SU-DHL-6 (cell line): ENCODE measurements around the gene GRAMD1A.

ENCODE experiments used
- H2AFZ ChIP-seq: fragments of 200-600 bp; sonication (generic); 2 replicates; pipeline ENCODE4 v1.6.1; 2014; ENCODE audit warnings: low read depth, mild to moderate bottlenecking, moderate library complexity, mixed read lengths, antibody characterized with exemption, low read length; ENCODE audit not compliant: severe bottlenecking
- H3F3A ChIP-seq: fragments of 200-600 bp; shearing (Covaris generic); 2 replicates; pipeline ENCODE4 v1.6.0; 2016; ENCODE audit warnings: antibody characterized with exemption, mild to moderate bottlenecking; ENCODE audit not compliant: insufficient read depth
- H3K27ac ChIP-seq: fragments of 200-600 bp; sonication (generic); 2 replicates; pipeline ENCODE4 v1.5.1; 2016; ENCODE audit warnings: low read depth, mild to moderate bottlenecking, low read length, moderate library complexity, mixed read lengths
- H3K27me3 ChIP-seq: fragments of 200-600 bp; sonication (generic), shearing (Covaris generic); 2 replicates; pipeline ENCODE4 v1.6.0; 2014; ENCODE audit warnings: mild to moderate bottlenecking, low read length
- H3K36me3 ChIP-seq: fragments of 200-600 bp; sonication (generic); 2 replicates; pipeline ENCODE4 v1.6.1; 2014; ENCODE audit warnings: mild to moderate bottlenecking, low read length, mixed read lengths
- H3K4me2 ChIP-seq: fragments of 300-600, 200-600 bp; shearing (Covaris generic), sonication (generic); 2 replicates; pipeline ENCODE4 v1.6.0; 2014; ENCODE audit warnings: low read length, low read depth, mild to moderate bottlenecking; ENCODE audit not compliant: poor library complexity, severe bottlenecking
- H3K4me3 ChIP-seq: fragments of 200-600 bp; sonication (generic); 2 replicates; pipeline ENCODE4 v1.5.1; 2014; ENCODE audit warnings: antibody characterized with exemption, low read length, mild to moderate bottlenecking, mixed read lengths; ENCODE audit not compliant: insufficient read depth, poor library complexity, severe bottlenecking
- H3K79me2 ChIP-seq: fragments of 200-600 bp; sonication (generic); 2 replicates; pipeline ENCODE4 v1.6.1; 2014; ENCODE audit warnings: mild to moderate bottlenecking, low read length, moderate library complexity; ENCODE audit not compliant: insufficient read depth
- H3K9ac ChIP-seq: fragments of 200-600 bp; sonication (generic); 2 replicates; pipeline ENCODE4 v1.7.0; 2014; ENCODE audit warnings: mild to moderate bottlenecking, low read length
- H3K9me2 ChIP-seq: fragments of 200-600 bp; sonication (generic); replicated peaks from 2 replicates; pipeline ENCODE4 v1.6.1; 2014; ENCODE audit warnings: low read length; ENCODE audit not compliant: insufficient read depth
- H3K9me3 ChIP-seq: fragments of 200-600 bp; sonication (generic); 2 replicates; pipeline ENCODE4 v1.6.1; 2014; ENCODE audit warnings: low read length, mixed read lengths; ENCODE audit not compliant: insufficient read depth
- H4K20me1 ChIP-seq: fragments of 200-600 bp; sonication (generic); 2 replicates; pipeline ENCODE4 v1.6.1; 2014; ENCODE audit warnings: low read depth, mild to moderate bottlenecking, antibody characterized with exemption, low read length, moderate library complexity, mixed read lengths
- EZH2phosphoT487 ChIP-seq: fragments of 200-600 bp; sonication (generic), shearing (Covaris generic); conservative IDR thresholded peaks from 2 replicates; pipeline ENCODE4 v1.6.1; 2018; ENCODE audit warnings: mild to moderate bottlenecking, antibody characterized with exemption, low read length, moderate library complexity, mixed read lengths
- TF ChIP-seq, protein P1 (sequence below): fragments of 200-600 bp; sonication (generic); IDR thresholded peaks from one replicate; pipeline ENCODE4 v1.5.1; 2017; ENCODE audit warnings: antibody characterized with exemption, mild to moderate bottlenecking, low read length, moderate library complexity; ENCODE audit not compliant: insufficient read depth, poor library complexity, severe bottlenecking

GRAMD1A gene

DNA sequence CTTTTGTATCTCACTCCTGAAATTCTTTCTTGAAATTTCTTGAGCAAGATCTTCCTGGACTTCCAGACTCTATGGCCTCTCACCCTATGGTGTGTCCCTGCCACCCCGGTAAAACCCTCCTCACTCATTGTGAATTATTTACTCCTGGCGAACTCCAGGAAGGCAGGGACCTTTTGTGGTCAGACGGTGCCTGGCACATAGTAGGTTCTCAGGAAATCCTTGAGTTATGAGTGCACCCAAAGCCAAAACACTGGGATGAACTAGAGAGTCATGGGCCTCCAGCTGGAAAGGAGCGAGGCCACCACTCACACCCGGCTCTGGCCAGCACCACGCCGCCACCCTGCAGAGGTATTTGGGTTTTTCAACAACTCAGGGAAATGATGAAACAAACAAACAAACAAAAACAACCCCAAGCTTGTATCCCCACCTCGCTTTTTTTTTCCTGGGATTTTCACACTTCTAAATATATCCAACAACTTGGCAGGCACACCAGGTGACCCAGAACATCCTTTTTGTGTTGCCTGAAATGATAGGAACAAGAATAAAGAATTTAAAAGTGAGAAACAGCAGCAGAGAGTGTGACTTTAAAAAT, 52.6 kb downstream of the GRAMD1A start:
- Histone ChIP-seq H3K9me3 (no peaks in the 10 kb centered on the region), H3K9ac (no peak overlapping the region), H3K9me2 (no peaks in the 10 kb centered on the region), H3F3A (no peaks in the 10 kb centered on the region), H3K4me2 (no peak overlapping the region), H3K4me3 (no peak overlapping the region), H3K27me3 (no peaks in the 10 kb centered on the region), H3K27ac (no peak overlapping the region), H2AFZ (no peak overlapping the region), H4K20me1 (no peaks in the 10 kb centered on the region), H3K79me2 (no peaks in the 10 kb centered on the region), H3K36me3 (no peaks in the 10 kb centered on the region)
- TF ChIP-seq, protein P1, sequence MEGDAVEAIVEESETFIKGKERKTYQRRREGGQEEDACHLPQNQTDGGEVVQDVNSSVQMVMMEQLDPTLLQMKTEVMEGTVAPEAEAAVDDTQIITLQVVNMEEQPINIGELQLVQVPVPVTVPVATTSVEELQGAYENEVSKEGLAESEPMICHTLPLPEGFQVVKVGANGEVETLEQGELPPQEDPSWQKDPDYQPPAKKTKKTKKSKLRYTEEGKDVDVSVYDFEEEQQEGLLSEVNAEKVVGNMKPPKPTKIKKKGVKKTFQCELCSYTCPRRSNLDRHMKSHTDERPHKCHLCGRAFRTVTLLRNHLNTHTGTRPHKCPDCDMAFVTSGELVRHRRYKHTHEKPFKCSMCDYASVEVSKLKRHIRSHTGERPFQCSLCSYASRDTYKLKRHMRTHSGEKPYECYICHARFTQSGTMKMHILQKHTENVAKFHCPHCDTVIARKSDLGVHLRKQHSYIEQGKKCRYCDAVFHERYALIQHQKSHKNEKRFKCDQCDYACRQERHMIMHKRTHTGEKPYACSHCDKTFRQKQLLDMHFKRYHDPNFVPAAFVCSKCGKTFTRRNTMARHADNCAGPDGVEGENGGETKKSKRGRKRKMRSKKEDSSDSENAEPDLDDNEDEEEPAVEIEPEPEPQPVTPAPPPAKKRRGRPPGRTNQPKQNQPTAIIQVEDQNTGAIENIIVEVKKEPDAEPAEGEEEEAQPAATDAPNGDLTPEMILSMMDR: no peak
- TF ChIP-seq EZH2phosphoT487: no peak

DNA sequence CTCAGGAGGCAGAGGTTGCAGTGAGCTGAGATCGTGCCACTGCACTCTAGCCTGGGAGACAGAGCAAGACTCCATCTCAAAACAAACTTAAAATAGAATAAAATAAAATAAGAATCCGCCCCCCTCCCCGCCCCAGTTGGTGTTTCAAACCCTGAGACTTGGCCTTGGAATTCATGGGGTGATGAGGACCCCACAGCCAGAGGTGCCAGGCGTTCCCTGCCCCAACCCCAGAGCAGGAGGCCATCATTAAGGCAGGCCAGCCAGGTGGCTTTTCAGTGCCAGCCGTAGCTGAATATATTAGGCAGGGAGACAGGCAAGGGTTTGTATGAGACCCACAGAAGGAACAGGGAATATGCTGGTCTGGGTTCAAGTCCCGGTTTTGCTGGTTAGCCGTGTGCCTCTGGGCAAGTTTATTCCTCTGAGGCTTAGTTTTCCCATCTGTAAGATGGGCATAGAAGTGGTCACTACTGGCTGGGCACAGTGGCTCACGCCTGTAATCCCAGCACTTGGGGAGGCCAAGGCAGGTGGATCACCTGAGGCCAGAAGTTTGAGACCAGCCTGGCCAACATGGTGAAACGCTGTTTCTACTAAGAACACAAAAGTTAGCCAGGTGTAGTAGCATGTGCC, 53.7 kb downstream of the GRAMD1A start:
- Histone ChIP-seq H3K9me2 (no peaks in the 10 kb centered on the region), H3K9ac (no peak overlapping the region), H3K27me3 (no peaks in the 10 kb centered on the region), H3K4me2 (no peak overlapping the region), H3K36me3 (no peaks in the 10 kb centered on the region), H3K27ac (no peak overlapping the region), H3K9me3 (no peaks in the 10 kb centered on the region), H3F3A (no peaks in the 10 kb centered on the region), H2AFZ (no peak overlapping the region), H3K79me2 (no peaks in the 10 kb centered on the region), H3K4me3 (no peak overlapping the region), H4K20me1 (no peaks in the 10 kb centered on the region)
- TF ChIP-seq, protein P1: no peak
- TF ChIP-seq EZH2phosphoT487: no peak

DNA sequence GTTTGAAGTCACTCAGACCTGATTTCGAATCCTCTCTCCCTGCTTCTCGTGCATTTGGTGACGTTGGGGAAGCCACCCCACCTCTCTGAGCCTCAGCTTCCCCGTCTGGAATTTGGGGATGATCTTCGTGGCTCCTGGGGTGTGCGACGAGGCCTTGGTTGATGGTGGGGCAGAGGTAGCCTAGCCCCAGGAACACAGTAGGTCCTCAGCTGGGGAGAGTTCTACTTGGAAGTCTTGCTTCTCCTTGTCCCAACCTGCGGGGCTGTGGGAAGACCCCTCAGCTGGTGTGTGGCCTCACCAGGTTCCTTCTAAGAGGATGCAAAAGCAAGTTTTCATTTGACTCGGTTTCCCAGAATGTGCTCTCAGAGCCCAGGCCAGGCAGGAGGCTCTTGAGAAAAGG, 54.5 kb downstream of the GRAMD1A start:
- Histone ChIP-seq H3K4me2 (no peak overlapping the region), H2AFZ (no peak overlapping the region), H3K27me3 (no peaks in the 10 kb centered on the region), H3K36me3 (no peaks in the 10 kb centered on the region), H3K27ac (no peak overlapping the region), H3F3A (no peaks in the 10 kb centered on the region), H4K20me1 (no peaks in the 10 kb centered on the region), H3K79me2 (no peaks in the 10 kb centered on the region), H3K4me3 (no peak overlapping the region), H3K9me3 (no peaks in the 10 kb centered on the region), H3K9ac (no peak overlapping the region), H3K9me2 (no peaks in the 10 kb centered on the region)
- TF ChIP-seq EZH2phosphoT487: no peak
- TF ChIP-seq, protein P1: no peak
